PFSK-1 (cell line): ENCODE measurements around the gene RPUSD1.

ENCODE experiments used
- POLR2AphosphoS5 ChIP-seq: IDR thresholded peaks from 2 replicates; pipeline ENCODE4 v1.6.1; 2012; ENCODE audit warnings: low read depth, mild to moderate bottlenecking, control low read depth, low read length, moderate library complexity
- REST ChIP-seq, 2 experiments: IDR thresholded peaks; 2 replicates each; pipeline versions ENCODE4 v1.6.1 to v1.8.0; 2011 to 2012; ENCODE audit warnings: low read depth in 2 of 2, low read length in 2 of 2, control low read depth in 1 of 2, inconsistent platforms in 1 of 2, mild to moderate bottlenecking in 1 of 2, moderate library complexity in 1 of 2; ENCODE audit not compliant: insufficient read depth in 1 of 2
- TAF1 ChIP-seq: IDR thresholded peaks from 2 replicates; pipeline ENCODE4 v1.6.1; 2012; ENCODE audit warnings: low read length, control low read depth, borderline replicate concordance; ENCODE audit not compliant: insufficient read depth

- TF ChIP-seq POLR2AphosphoS5 (no peak), REST (IDR thresholded peaks at IDR 0.05; ENCODE audit: insufficient read depth in 1 of 2, low read depth in 2 of 2, low read length in 2 of 2) (no peak), TAF1 (no peak)
Observed at GRCh38 chr16:734981-735881, 53.0 kb downstream of the RPUSD1 start.
